Measurements from ENCODE around the gene ZBTB12. TPM values are rescaled to one million over a fixed set of nuclear protein-coding genes. Genes with fewer than 3 reads are reported as not detected.
"Not testable (repeated sequence)": the region's sequence is repeated elsewhere in the genome, so short reads cannot be mapped to it uniquely, and the experiment has no call there.

The ZBTB12 gene
- total and polyA plus RNA-seq, 4 experiments from 2014 or later = 2.4 to 2.5 TPM; not detected in 2

- no peaks in the 10 kb centered on the region for H3K27me3 ChIP-seq (ENCODE audit: insufficient read depth, low read length)
- no peak overlapping the region for H3K27ac ChIP-seq (ENCODE audit: low read depth, low read length)
- Mint-ChIP-seq H3K4me3 (no peak overlapping the region), H3K27me3 (peaks cover 0 to 11% of the 10 kb centered on the region in 2 donors), H3K4me1 (no peaks in the 10 kb centered on the region), H3K36me3 (no peaks in the 10 kb centered on the region), H3K9me3 (peaks cover 0 to 2% (median 0%) of the 10 kb centered on the region in 8 donors), H3K27ac (no peak overlapping the region)
- POLR2A ChIA-PET (ENCODE audit: partially characterized antibody) = interaction anchor here (1.0 kb wide), 1 partner anchor 10 kb away, joined by 3 read pairs; no protein-coding TSS in a partner anchor
- H3K4me1 ChIP-seq (ENCODE audit: insufficient read depth, low read length) = no peaks in the 10 kb centered on the region
- intact Hi-C loops (cut with micrococcal nuclease) = no loop called here
- no peaks in the 10 kb centered on the region for H3K9me3 ChIP-seq (ENCODE audit: control insufficient read depth in 1 of 2, low read length in 2 of 2)
- H3K4me3 ChIP-seq (ENCODE audit: low read length in 2 of 2) = no peak overlapping the region
- CTCF ChIA-PET (ENCODE audit: partially characterized antibody) = no interaction called here
- no peak for DNase-seq
- H3K36me3 ChIP-seq (ENCODE audit: insufficient read depth, low read length) = no peaks in the 10 kb centered on the region
These were observed 6.9 kb upstream of the ZBTB12 start for GRCh38 chr6:31908791-31909190.

GRCh38 chr6:31908255-31908654, 6.4 kb upstream of the ZBTB12 start:
- H3K4me3 ChIP-seq (ENCODE audit: low read length in 2 of 2); H3K36me3 ChIP-seq (ENCODE audit: insufficient read depth, low read length); DNase-seq; intact Hi-C loops (cut with micrococcal nuclease); H3K27me3 ChIP-seq (ENCODE audit: insufficient read depth, low read length); H3K4me1 ChIP-seq (ENCODE audit: insufficient read depth, low read length); H3K36me3 Mint-ChIP-seq; H3K27ac Mint-ChIP-seq; H3K4me1 Mint-ChIP-seq; H3K4me3 Mint-ChIP-seq; H3K9me3 ChIP-seq (ENCODE audit: control insufficient read depth in 1 of 2, low read length in 2 of 2); H3K9me3 Mint-ChIP-seq; CTCF ChIA-PET (ENCODE audit: partially characterized antibody); H3K27ac ChIP-seq (ENCODE audit: low read depth, low read length): not testable (repeated sequence)
- POLR2A ChIA-PET (ENCODE audit: partially characterized antibody) = interaction anchor here (1.0 kb wide), 1 partner anchor 10 kb away, joined by 3 read pairs; no protein-coding TSS in a partner anchor
- peaks cover 0 to 11% of the 10 kb centered on the region in 2 donors for H3K27me3 Mint-ChIP-seq

- H3K36me3 Mint-ChIP-seq = no peaks in the 10 kb centered on the region
- DNase-seq = no peak
- peaks cover 0 to under 1% (median 0%) of the 10 kb centered on the region in 8 donors for H3K9me3 Mint-ChIP-seq
- H3K27me3 ChIP-seq (ENCODE audit: insufficient read depth, low read length) = no peaks in the 10 kb centered on the region
- no peaks in the 10 kb centered on the region for H3K9me3 ChIP-seq (ENCODE audit: control insufficient read depth in 1 of 2, low read length in 2 of 2)
- no peaks in the 10 kb centered on the region for H3K36me3 ChIP-seq (ENCODE audit: insufficient read depth, low read length)
- H3K4me1 ChIP-seq (ENCODE audit: insufficient read depth, low read length) = peaks cover 7% of the 10 kb centered on the region
- intact Hi-C loops (cut with micrococcal nuclease) = no loop called here
- no peak overlapping the region for H3K27ac ChIP-seq (ENCODE audit: low read depth, low read length)
- H3K4me1 Mint-ChIP-seq = peaks cover 7 to 10% (median 8%) of the 10 kb centered on the region in 4 donors
- H3K4me3 ChIP-seq (ENCODE audit: low read length in 2 of 2) = no peak overlapping the region
- H3K27ac Mint-ChIP-seq = no peak overlapping the region
- peaks cover 0 to 10% of the 10 kb centered on the region in 2 donors for H3K27me3 Mint-ChIP-seq
- POLR2A ChIA-PET (ENCODE audit: partially characterized antibody) = interaction anchor here (0.7 kb wide), 1 partner anchor 12 kb away, joined by 3 read pairs; no protein-coding TSS in a partner anchor
- CTCF ChIA-PET (ENCODE audit: partially characterized antibody) = interaction anchor here (0.7 kb wide), 1 partner anchor 1444 kb away, joined by 4 read pairs; no protein-coding TSS in a partner anchor
- H3K4me3 Mint-ChIP-seq = no peak overlapping the region
These were observed 5.4 kb upstream of the ZBTB12 start for GRCh38 chr6:31907158-31907813.

- H3K4me3 ChIP-seq (ENCODE audit: low read length in 2 of 2); H3K27me3 ChIP-seq (ENCODE audit: insufficient read depth, low read length); H3K9me3 ChIP-seq (ENCODE audit: control insufficient read depth in 1 of 2, low read length in 2 of 2); DNase-seq; H3K27me3 Mint-ChIP-seq; H3K9me3 Mint-ChIP-seq; intact Hi-C loops (cut with micrococcal nuclease); H3K36me3 ChIP-seq (ENCODE audit: insufficient read depth, low read length); H3K27ac ChIP-seq (ENCODE audit: low read depth, low read length); H3K4me3 Mint-ChIP-seq; H3K4me1 ChIP-seq (ENCODE audit: insufficient read depth, low read length); H3K36me3 Mint-ChIP-seq; H3K27ac Mint-ChIP-seq: not testable (repeated sequence)
- ChIA-PET POLR2A (ENCODE audit: partially characterized antibody) (interaction anchor here (0.7 kb wide), 1 partner anchor 13 kb away, joined by 3 read pairs; no protein-coding TSS in a partner anchor), CTCF (ENCODE audit: partially characterized antibody) (interaction anchor here (0.7 kb wide), 1 partner anchor 1444 kb away, joined by 4 read pairs; no protein-coding TSS in a partner anchor)
- peaks cover 7 to 11% (median 8%) of the 10 kb centered on the region in 4 donors for H3K4me1 Mint-ChIP-seq
These were observed 4.8 kb upstream of the ZBTB12 start for GRCh38 chr6:31906727-31907126.

GRCh38 chr6:31906122-31906521, 4.2 kb upstream of the ZBTB12 start:
- peak overlapping the region in 1 of 7 donors; percentile 46 for H3K27ac Mint-ChIP-seq
- no peak overlapping the region for H3K4me3 ChIP-seq (ENCODE audit: low read length in 2 of 2)
- H3K4me3 Mint-ChIP-seq = no peak overlapping the region
- no peaks in the 10 kb centered on the region for H3K27me3 ChIP-seq (ENCODE audit: insufficient read depth, low read length)
- no peaks in the 10 kb centered on the region for H3K9me3 Mint-ChIP-seq
- no peak for DNase-seq
- peaks cover 10% of the 10 kb centered on the region for H3K4me1 ChIP-seq (ENCODE audit: insufficient read depth, low read length)
- POLR2A ChIA-PET (ENCODE audit: partially characterized antibody) = no interaction called here
- no peaks in the 10 kb centered on the region for H3K9me3 ChIP-seq (ENCODE audit: control insufficient read depth in 1 of 2, low read length in 2 of 2)
- peaks cover 0 to 6% of the 10 kb centered on the region in 2 donors for H3K27me3 Mint-ChIP-seq
- peaks cover 7 to 12% (median 9%) of the 10 kb centered on the region in 4 donors for H3K4me1 Mint-ChIP-seq
- CTCF ChIA-PET (ENCODE audit: partially characterized antibody) = no interaction called here
- no peak overlapping the region for H3K27ac ChIP-seq (ENCODE audit: low read depth, low read length)
- H3K36me3 ChIP-seq (ENCODE audit: insufficient read depth, low read length) = no peaks in the 10 kb centered on the region
- peaks cover 0 to 1% of the 10 kb centered on the region in 2 donors for H3K36me3 Mint-ChIP-seq
- intact Hi-C loops (cut with micrococcal nuclease) = no loop called here

- Mint-ChIP-seq H3K4me1 (peaks cover 7 to 13% (median 9%) of the 10 kb centered on the region in 4 donors), H3K27me3 (peaks cover 0 to 6% of the 10 kb centered on the region in 2 donors), H3K9me3 (no peaks in the 10 kb centered on the region), H3K27ac (no peak overlapping the region), H3K4me3 (no peak overlapping the region), H3K36me3 (peaks cover 0 to 1% of the 10 kb centered on the region in 2 donors)
- H3K4me1 ChIP-seq (ENCODE audit: insufficient read depth, low read length) = peaks cover 14% of the 10 kb centered on the region
- ChIA-PET CTCF (ENCODE audit: partially characterized antibody) (interaction anchor here (0.5 kb wide), 1 partner anchor 36 kb away, joined by 4 read pairs; no protein-coding TSS in a partner anchor), POLR2A (ENCODE audit: partially characterized antibody) (no interaction called here)
- DNase-seq = no peak
- H3K36me3 ChIP-seq (ENCODE audit: insufficient read depth, low read length) = no peaks in the 10 kb centered on the region
- no peak overlapping the region for H3K4me3 ChIP-seq (ENCODE audit: low read length in 2 of 2)
- no peaks in the 10 kb centered on the region for H3K27me3 ChIP-seq (ENCODE audit: insufficient read depth, low read length)
- H3K27ac ChIP-seq (ENCODE audit: low read depth, low read length) = no peak overlapping the region
- no peaks in the 10 kb centered on the region for H3K9me3 ChIP-seq (ENCODE audit: control insufficient read depth in 1 of 2, low read length in 2 of 2)
- intact Hi-C loops (cut with micrococcal nuclease) = no loop called here
These were observed 3.2 kb upstream of the ZBTB12 start for GRCh38 chr6:31905041-31905440.

- Histone ChIP-seq H3K4me1 (ENCODE audit: insufficient read depth, low read length) (peaks cover 24% of the 10 kb centered on the region), H3K9me3 (ENCODE audit: control insufficient read depth in 1 of 2, low read length in 2 of 2) (no peaks in the 10 kb centered on the region), H3K27me3 (ENCODE audit: insufficient read depth, low read length) (no peaks in the 10 kb centered on the region), H3K36me3 (ENCODE audit: insufficient read depth, low read length) (no peaks in the 10 kb centered on the region), H3K27ac (ENCODE audit: low read depth, low read length) (no peak overlapping the region), H3K4me3 (ENCODE audit: low read length in 2 of 2) (no peak overlapping the region)
- intact Hi-C loops (cut with micrococcal nuclease) = no loop called here
- H3K27ac Mint-ChIP-seq = peak overlapping the region in 3 of 7 donors; percentile 4 to 71 (median 36)
- H3K4me3 Mint-ChIP-seq = peak overlapping the region in 2 of 8 donors; percentile 24 to 35
- ChIA-PET POLR2A (ENCODE audit: partially characterized antibody) (interaction anchor here (0.7 kb wide), 1 partner anchor 68 kb away, joined by 3 read pairs; a partner anchor contains a TSS), CTCF (ENCODE audit: partially characterized antibody) (interaction anchor here (1.0 kb wide), 1 partner anchor 48 kb away, joined by 5 read pairs; no protein-coding TSS in a partner anchor)
- H3K9me3 Mint-ChIP-seq = no peaks in the 10 kb centered on the region
- H3K27me3 Mint-ChIP-seq = peaks cover 0 to 5% of the 10 kb centered on the region in 2 donors
- peaks cover 0 to 1% of the 10 kb centered on the region in 2 donors for H3K36me3 Mint-ChIP-seq
- no peak for DNase-seq
- peaks cover 11 to 24% (median 16%) of the 10 kb centered on the region in 4 donors for H3K4me1 Mint-ChIP-seq
These were observed 2.1 kb upstream of the ZBTB12 start for GRCh38 chr6:31903957-31904356.
